ENCODE results near the gene PAQR8.

The PAQR8 gene

DNA sequence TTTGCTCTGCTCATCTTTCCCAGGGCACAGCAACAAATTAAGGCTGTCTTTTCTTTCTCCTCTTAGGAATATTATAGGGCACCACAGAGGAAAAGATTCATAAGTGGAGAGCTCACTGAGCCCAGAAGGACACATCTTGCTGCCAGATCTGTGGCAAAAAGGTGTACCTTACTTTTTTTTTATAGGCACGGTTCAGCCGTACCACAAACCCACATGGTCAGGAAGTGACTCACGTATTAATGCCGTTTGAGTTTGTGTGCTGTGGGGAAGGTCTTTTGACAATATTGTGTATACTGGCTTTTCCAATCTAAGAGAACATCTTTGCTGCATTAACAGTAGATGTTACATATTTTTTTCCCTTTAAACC, 28.4 kb downstream of the PAQR8 start:
- Mint-ChIP-seq H3K9me3 (peaks cover 28% of the 10 kb centered on the region), H3K27me3 (ENCODE audit: low read depth, poor library complexity) (no peaks in the 10 kb centered on the region), H3K4me3 (no peak overlapping the region), H3K27ac (no peak overlapping the region), H3K36me3 (ENCODE audit: low read depth) (peaks cover 27% of the 10 kb centered on the region), H3K4me1 (no peaks in the 10 kb centered on the region)
- TF ChIP-seq, protein P1, sequence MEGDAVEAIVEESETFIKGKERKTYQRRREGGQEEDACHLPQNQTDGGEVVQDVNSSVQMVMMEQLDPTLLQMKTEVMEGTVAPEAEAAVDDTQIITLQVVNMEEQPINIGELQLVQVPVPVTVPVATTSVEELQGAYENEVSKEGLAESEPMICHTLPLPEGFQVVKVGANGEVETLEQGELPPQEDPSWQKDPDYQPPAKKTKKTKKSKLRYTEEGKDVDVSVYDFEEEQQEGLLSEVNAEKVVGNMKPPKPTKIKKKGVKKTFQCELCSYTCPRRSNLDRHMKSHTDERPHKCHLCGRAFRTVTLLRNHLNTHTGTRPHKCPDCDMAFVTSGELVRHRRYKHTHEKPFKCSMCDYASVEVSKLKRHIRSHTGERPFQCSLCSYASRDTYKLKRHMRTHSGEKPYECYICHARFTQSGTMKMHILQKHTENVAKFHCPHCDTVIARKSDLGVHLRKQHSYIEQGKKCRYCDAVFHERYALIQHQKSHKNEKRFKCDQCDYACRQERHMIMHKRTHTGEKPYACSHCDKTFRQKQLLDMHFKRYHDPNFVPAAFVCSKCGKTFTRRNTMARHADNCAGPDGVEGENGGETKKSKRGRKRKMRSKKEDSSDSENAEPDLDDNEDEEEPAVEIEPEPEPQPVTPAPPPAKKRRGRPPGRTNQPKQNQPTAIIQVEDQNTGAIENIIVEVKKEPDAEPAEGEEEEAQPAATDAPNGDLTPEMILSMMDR (IDR thresholded peaks at IDR 0.05): no peak
- no peak for DNase-seq

GRCh38 chr6:52391599-52391998, 29.6 kb downstream of the PAQR8 start:
- Mint-ChIP-seq H3K4me1 (no peaks in the 10 kb centered on the region), H3K27me3 (ENCODE audit: low read depth, poor library complexity) (no peaks in the 10 kb centered on the region), H3K4me3 (no peak overlapping the region), H3K36me3 (ENCODE audit: low read depth) (peaks cover 15% of the 10 kb centered on the region), H3K27ac (no peak overlapping the region), H3K9me3 (peaks cover 18% of the 10 kb centered on the region)
- TF ChIP-seq, protein P1 (IDR thresholded peaks at IDR 0.05): no peak
- DNase-seq: no peak

DNA sequence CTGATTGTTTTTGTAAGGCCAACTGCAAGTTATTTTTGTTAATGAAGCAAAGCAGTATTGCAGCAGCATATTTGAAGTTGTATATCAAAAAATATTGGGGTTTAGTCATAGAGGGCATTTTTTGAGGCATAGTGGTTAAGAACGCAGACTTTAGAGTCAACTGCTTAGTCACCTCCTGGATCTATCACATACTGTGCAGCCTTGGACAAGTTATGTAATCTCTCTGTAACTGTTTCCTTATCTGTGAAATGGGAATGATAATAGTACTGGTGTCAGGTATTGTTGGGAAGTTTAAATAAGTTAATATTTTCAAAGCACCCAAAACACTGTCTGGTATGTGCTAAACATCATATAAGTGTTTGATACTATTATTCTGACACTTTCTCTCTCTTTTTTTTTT, 31.0 kb downstream of the PAQR8 start:
- H3K9me3 Mint-ChIP-seq: peaks cover 7% of the 10 kb centered on the region
- H3K27me3 Mint-ChIP-seq (ENCODE audit: low read depth, poor library complexity): no peaks in the 10 kb centered on the region
- peaks cover 6% of the 10 kb centered on the region for H3K4me1 Mint-ChIP-seq
- TF ChIP-seq, protein P1 (IDR thresholded peaks at IDR 0.05): no peak
- no peak overlapping the region for H3K27ac Mint-ChIP-seq
- H3K4me3 Mint-ChIP-seq: no peak overlapping the region
- peaks cover 5% of the 10 kb centered on the region for H3K36me3 Mint-ChIP-seq (ENCODE audit: low read depth)
- no peak for DNase-seq

DNA sequence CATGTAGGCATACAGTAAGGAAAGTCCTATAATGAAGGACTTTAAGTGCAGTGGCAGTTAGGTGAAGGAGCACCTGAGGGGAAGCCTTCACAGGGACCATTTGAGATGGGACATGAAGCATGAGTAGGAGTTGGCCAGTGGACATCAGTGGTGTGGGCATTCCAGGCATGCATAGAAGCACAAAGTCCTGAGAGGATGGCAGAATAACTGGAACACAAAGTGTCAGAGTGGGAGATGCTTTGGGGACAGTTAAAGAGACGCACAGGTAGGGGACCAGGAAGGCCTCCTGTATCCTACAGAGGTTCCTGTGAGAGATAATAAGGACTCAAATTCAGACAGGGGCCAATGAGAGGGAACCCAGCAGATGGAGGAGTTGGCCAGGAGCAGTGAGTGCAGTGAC, 31.8 kb downstream of the PAQR8 start:
- Mint-ChIP-seq H3K27me3 (ENCODE audit: low read depth, poor library complexity) (no peaks in the 10 kb centered on the region), H3K4me3 (no peak overlapping the region), H3K9me3 (peaks cover 1% of the 10 kb centered on the region), H3K27ac (no peak overlapping the region), H3K4me1 (peaks cover 10% of the 10 kb centered on the region), H3K36me3 (ENCODE audit: low read depth) (peaks cover 5% of the 10 kb centered on the region)
- TF ChIP-seq, protein P1 (IDR thresholded peaks at IDR 0.05): no peak
- DNase-seq: no peak

DNA sequence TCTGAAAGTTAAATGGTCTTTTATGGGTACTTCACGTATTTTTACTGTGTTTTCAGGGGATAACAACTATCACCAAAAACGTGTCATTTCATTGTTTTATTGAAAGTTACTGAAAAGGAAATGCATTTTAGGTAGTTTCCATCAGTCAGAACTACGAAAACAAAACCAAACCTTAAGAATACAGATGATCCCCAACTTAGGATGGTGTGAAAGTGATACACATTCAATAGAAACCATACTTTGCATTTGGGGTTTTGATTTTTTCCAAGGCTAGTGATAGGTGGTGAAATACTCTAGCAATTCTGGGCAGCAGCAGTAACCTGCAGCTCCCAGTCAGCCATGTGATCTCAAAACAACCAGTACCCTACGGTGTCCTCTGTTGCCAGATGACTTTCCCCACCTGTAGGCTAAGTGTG, 32.3 kb downstream of the PAQR8 start:
- no peak overlapping the region for H3K27ac Mint-ChIP-seq
- TF ChIP-seq, protein P1 (IDR thresholded peaks at IDR 0.05): no peak
- H3K36me3 Mint-ChIP-seq (ENCODE audit: low read depth): peaks cover 5% of the 10 kb centered on the region
- peaks cover 15% of the 10 kb centered on the region for H3K4me1 Mint-ChIP-seq
- H3K27me3 Mint-ChIP-seq (ENCODE audit: low read depth, poor library complexity): no peaks in the 10 kb centered on the region
- no peak overlapping the region for H3K4me3 Mint-ChIP-seq
- no peaks in the 10 kb centered on the region for H3K9me3 Mint-ChIP-seq
- DNase-seq: no peak

DNA sequence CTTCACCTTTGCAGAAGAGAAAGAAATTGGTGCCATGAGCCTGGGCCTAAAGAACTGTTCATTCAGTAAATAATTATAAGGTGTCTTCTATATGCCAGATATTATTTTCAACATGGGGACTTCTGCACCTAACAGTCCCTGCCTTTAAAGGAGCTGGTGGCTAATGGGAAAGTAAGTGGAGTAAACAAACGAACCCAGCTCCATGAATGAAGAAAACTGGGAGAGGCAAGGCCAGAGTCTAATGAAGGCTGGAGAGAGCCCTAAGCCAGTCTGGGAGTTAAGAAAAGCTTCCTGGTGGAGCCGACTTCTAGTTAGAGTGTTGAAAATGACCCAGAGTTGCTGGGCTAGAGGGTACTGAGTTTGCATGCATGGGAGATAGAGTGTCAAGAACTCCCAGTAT, 34.0 kb downstream of the PAQR8 start:
- no peaks in the 10 kb centered on the region for H3K27me3 Mint-ChIP-seq (ENCODE audit: low read depth, poor library complexity)
- TF ChIP-seq, protein P1 (IDR thresholded peaks at IDR 0.05): no peak
- no peak overlapping the region for H3K27ac Mint-ChIP-seq
- H3K4me3 Mint-ChIP-seq: no peak overlapping the region
- DNase-seq: no peak
- H3K9me3 Mint-ChIP-seq: no peaks in the 10 kb centered on the region
- H3K4me1 Mint-ChIP-seq: peaks cover 30% of the 10 kb centered on the region
- H3K36me3 Mint-ChIP-seq (ENCODE audit: low read depth): peaks cover 5% of the 10 kb centered on the region

Data from nephron progenitor cell (in vitro differentiated cells).